Karpas-422 (cell line): ENCODE data around the gene TNFRSF1A. TPM values are rescaled to one million over a fixed set of nuclear protein-coding genes. Genes with fewer than 3 reads are reported as not detected.

Experiments
- DNase-seq: peaks from one replicate; pipeline ENCODE4 v3.0.0-alpha.2; 2015
- H2AFZ ChIP-seq: fragments of 200-600 bp; sonication (generic); 2 replicates; pipeline ENCODE4 v1.6.1; 2014; ENCODE audit warnings: antibody characterized with exemption, low read length, mixed read lengths
- H3K27ac ChIP-seq: fragments of 200-600 bp; sonication (generic); 2 replicates; pipeline ENCODE4 v1.5.1; 2014; ENCODE audit warnings: mild to moderate bottlenecking, low read length, moderate library complexity
- H3K27me3 ChIP-seq: fragments of 200-600 bp; sonication (generic); 2 replicates; pipeline ENCODE4 v1.6.1; 2014; ENCODE audit warnings: low read length, mixed read lengths
- H3K36me3 ChIP-seq: fragments of 200-600 bp; sonication (generic); 2 replicates; pipeline ENCODE4 v1.6.1; 2014; ENCODE audit warnings: low read length, mixed read lengths; ENCODE audit not compliant: insufficient read depth
- H3K4me1 ChIP-seq: fragments of 200-600 bp; sonication (generic); 2 replicates; pipeline ENCODE4 v1.6.1; 2014; ENCODE audit warnings: mild to moderate bottlenecking, low read length, mixed read lengths
- H3K4me2 ChIP-seq: fragments of 200-600 bp; sonication (generic); 2 replicates; pipeline ENCODE4 v1.6.1; 2014; ENCODE audit warnings: low read length, low read depth, mild to moderate bottlenecking; ENCODE audit not compliant: poor library complexity, severe bottlenecking
- H3K4me3 ChIP-seq: fragments of 200-600 bp; sonication (generic); 2 replicates; pipeline ENCODE4 v1.5.1; 2014; ENCODE audit warnings: mild to moderate bottlenecking, antibody characterized with exemption, low read length, mixed read lengths
- H3K79me2 ChIP-seq: fragments of 200-600 bp; sonication (generic); 2 replicates; pipeline ENCODE4 v1.6.1; 2014; ENCODE audit warnings: mild to moderate bottlenecking, low read length, mixed read lengths
- H3K9ac ChIP-seq: fragments of 200-600 bp; sonication (generic); 2 replicates; pipeline ENCODE4 v1.6.0; 2014; ENCODE audit warnings: low read length
- H3K9me2 ChIP-seq: fragments of 200-600 bp; sonication (generic), shearing (Covaris generic); replicated peaks from 2 replicates; pipeline ENCODE4 v1.6.0; 2014; ENCODE audit warnings: mild to moderate bottlenecking, low read length, moderate library complexity; ENCODE audit not compliant: insufficient read depth
- H3K9me3 ChIP-seq: fragments of 300-700, 200-600 bp; sonication (generic); 2 replicates; pipeline ENCODE4 v1.6.1; 2014; ENCODE audit warnings: low read length, mixed read lengths
- H4K20me1 ChIP-seq: fragments of 200-600 bp; sonication (generic); 2 replicates; pipeline ENCODE4 v1.6.1; 2014; ENCODE audit warnings: mild to moderate bottlenecking, antibody characterized with exemption, low read length, low read depth; ENCODE audit not compliant: insufficient read depth
- total RNA-seq: library from RNA; depleted of rRNA; stranded (reverse); fragments of >200 nt; shearing (Covaris generic); gene quantifications from 2 replicates; pipeline ENCODE4 v1.2.3, GENCODE V29; 2014; ENCODE audit warnings: low replicate concordance

The TNFRSF1A gene
- total RNA-seq, 1 experiment from 2014 or later, result not detected

DNA sequence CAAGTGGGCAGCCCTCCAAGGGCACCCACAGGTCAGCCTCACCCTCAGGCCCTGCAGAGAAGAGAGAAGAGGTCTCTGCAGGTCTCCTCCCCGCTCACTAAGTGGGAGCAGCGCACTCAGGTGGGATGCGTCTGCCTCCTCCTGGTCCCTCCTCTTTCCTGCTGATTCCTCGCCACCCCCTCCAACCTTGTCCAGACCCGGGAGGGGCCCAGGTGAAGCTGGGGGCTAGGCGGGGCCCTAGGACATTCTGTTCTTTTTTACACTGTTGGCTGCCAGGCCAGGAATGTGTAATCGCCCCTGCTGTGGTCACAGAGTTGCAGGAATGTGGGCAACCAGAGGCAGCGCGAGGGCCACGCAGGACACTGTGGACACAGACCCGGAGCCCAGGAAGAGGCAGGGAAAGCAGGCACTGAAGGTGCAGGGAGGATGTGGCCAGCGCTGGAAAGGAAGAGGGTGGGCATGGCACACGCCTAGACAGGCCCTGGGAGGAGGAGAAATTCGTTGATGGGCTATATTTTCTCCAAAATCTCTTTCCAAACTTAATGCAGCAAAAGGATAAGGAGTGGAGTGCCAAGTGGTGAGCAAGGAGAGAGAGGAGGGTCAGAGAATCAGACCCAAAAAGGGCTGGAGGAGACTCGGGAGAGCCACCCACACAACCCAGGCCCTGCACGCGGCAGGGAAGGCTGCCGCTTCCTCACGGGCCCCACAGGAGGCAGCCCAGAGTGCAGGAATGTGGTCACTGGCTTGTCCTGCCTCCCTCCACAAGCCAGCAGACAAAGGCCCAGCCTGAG lies 34.4 kb upstream of the TNFRSF1A start:
- Histone ChIP-seq H3K4me2 (no peak overlapping the region), H3K9me2 (no peaks in the 10 kb centered on the region), H3K79me2 (no peaks in the 10 kb centered on the region), H2AFZ (no peak overlapping the region), H3K9me3 (no peaks in the 10 kb centered on the region), H3K36me3 (no peaks in the 10 kb centered on the region), H3K27me3 (no peaks in the 10 kb centered on the region), H3K27ac (no peak overlapping the region), H3K4me3 (no peak overlapping the region), H4K20me1 (no peaks in the 10 kb centered on the region), H3K4me1 (no peaks in the 10 kb centered on the region), H3K9ac (no peak overlapping the region)
- DNase-seq, result no peak

DNA sequence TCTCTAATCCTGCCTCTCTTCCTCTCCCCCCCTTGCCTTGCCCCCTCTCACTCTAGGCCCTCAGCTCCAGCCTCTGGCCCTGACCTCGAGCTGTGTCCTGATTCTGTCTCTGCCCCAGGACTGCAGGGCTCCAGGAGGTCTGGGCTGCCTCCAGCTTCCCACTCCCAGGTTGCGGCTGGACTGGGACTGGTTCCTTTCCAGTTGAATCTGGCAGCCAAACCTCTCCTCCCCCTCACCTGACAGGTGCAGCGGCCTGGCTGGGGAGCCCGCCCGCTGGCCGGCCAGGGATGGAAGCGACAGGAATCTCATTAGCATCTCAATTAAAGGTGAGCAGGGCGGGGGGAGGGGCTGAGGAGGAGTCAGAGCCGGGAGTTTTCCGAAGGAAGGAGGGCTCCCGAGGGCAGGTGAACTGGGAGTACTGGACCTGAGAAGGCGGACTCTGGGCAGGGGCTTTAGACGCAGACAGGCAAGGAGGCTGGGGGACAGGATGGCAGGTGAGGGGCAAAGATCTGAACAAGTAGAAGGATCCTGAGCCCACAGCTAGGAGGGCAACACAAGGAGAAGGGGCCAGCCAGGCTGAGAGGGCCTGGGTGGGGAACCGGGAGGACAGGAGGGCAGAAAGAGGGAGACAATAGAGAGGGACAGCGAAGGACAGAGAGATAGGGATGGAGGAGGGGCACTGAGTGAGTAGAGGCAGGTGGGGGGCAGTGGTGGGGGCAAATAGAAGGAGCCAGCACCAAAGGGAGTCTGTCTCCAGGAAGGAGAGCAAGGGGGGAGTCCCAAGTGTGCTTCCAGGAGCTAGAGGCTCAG lies 33.6 kb upstream of the TNFRSF1A start, which contains the start of gene SCNN1A:
Gene SCNN1A (minus strand): TSS at position 295 of the 810 bp plus-strand sequence. CDS start 780 bp downstream, outside the sequence.
- Histone ChIP-seq H2AFZ (no peak within 1 kb of the TSS), H3K27ac (no peak within 1 kb of the TSS), H3K9ac (no peak within 1 kb of the TSS), H3K9me3 (no peaks in the 10 kb centered on the region), H3K4me3 (no peak within 1 kb of the TSS), H3K79me2 (no peaks in the 10 kb centered on the region), H4K20me1 (no peaks in the 10 kb centered on the region), H3K4me2 (no peak within 1 kb of the TSS), H3K9me2 (no peaks in the 10 kb centered on the region), H3K36me3 (no peaks in the 10 kb centered on the region), H3K27me3 (no peaks in the 10 kb centered on the region), H3K4me1 (no peaks in the 10 kb centered on the region)
- DNase-seq, result no peak

DNA sequence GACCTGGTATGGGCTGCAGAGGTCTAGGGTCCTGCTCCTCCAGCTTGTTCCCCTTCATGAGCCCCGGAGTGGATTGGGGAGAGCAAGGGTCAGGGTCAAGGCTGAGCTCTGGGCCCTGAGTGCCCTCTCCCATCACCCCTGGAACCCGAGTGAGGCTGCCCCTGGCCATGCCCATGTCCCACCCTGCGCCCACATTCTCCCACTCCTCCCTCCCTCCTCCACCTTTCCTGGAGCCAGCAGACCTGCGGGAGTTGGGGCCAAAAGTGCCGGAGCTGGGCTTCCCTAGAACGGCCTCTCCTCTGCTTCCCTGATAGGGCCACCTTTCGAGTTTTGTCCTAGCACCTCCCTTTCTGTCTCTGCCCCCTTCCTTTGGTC lies 32.9 kb upstream of the TNFRSF1A start:
- Histone ChIP-seq H3K9me2 (no peaks in the 10 kb centered on the region), H3K27me3 (no peaks in the 10 kb centered on the region), H3K4me1 (no peaks in the 10 kb centered on the region), H3K9ac (no peak overlapping the region), H4K20me1 (no peaks in the 10 kb centered on the region), H3K9me3 (no peaks in the 10 kb centered on the region), H3K79me2 (no peaks in the 10 kb centered on the region), H2AFZ (no peak overlapping the region), H3K4me3 (no peak overlapping the region), H3K4me2 (no peak overlapping the region), H3K36me3 (no peaks in the 10 kb centered on the region), H3K27ac (no peak overlapping the region)
- no peak for DNase-seq

DNA sequence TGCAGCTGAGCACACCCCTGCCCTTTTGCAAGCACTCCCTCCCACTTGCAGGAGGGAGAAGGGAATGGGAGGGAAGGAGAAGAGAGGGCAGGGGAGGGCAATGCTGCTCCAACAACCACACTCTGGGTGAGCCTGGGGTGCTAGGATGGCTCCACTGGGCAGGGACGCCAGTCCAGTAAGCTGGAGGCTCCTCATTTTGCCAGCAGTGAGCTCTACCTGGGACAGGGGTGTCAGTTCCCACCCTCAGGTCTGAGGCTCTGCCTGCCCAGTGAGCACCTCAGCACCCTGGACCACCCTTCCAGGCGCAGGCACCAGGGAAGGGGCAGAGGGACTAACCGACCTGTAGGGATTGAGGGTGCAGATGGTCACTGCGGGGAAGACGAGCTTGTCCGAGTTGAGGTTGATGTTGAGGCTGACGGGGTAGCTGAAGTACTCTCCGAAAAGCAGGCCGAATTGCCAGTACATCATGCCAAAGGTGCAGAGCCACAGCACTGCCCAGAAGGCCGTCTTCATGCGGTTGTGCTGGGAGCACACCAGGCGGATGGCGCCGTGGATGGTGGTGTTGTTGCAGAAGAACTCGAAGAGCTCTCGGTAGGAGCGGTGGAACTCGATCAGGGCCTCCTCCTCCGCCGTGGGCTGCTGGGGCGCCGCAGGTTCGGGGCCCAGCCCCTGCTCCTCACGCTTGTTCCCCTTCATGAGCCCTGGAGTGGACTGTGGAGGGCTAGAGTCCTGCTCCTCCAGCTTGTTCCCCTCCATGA lies 32.3 kb upstream of the TNFRSF1A start:
- no peaks in the 10 kb centered on the region for H3K36me3 ChIP-seq
- no peak overlapping the region for H3K4me2 ChIP-seq
- H3K79me2 ChIP-seq, result no peaks in the 10 kb centered on the region
- no peaks in the 10 kb centered on the region for H3K4me1 ChIP-seq
- no peak for DNase-seq
- H4K20me1 ChIP-seq, result no peaks in the 10 kb centered on the region
- no peaks in the 10 kb centered on the region for H3K9me2 ChIP-seq
- H2AFZ ChIP-seq, result no peak overlapping the region
- no peak overlapping the region for H3K4me3 ChIP-seq
- no peak overlapping the region for H3K27ac ChIP-seq
- H3K27me3 ChIP-seq, result no peaks in the 10 kb centered on the region
- H3K9me3 ChIP-seq, result no peaks in the 10 kb centered on the region
- no peak overlapping the region for H3K9ac ChIP-seq

DNA sequence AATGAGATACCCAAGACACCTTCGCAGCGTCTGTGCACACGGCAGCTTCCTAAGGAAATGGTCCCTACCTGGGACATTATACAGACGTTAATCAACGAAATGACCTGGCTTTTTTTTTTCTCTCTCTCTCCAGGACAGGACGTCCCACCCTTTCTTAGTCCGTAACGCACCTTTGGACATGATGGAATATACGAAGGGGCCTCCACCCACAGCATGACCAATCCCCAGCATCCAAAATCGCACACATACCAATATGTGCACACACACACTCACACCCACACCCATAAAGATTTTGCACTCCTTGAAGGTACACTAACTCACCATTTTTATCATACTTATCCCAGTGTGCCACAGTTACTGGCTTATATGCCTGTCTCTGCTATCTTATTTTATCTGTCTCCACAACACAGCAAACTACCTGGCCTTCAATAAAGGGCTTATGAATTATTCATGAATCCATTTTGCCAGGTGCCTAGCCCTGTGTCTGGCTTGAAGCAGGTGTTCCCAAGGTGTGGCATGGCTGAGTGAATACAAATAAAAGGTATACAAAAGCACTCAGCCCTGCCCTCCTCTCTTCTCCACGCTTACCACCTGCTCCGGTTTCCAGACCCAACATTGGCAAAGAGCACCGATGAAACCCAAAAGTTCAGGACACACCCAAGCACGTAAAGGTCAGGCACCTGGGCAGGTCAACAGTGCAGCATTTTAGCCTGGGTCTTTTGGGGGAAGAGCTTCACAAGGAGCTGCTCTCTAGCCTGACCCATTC lies 31.3 kb upstream of the TNFRSF1A start:
- Histone ChIP-seq H4K20me1 (no peaks in the 10 kb centered on the region), H3K79me2 (no peaks in the 10 kb centered on the region), H3K4me1 (no peaks in the 10 kb centered on the region), H3K4me3 (no peak overlapping the region), H3K4me2 (no peak overlapping the region), H3K27me3 (no peaks in the 10 kb centered on the region), H3K36me3 (no peaks in the 10 kb centered on the region), H2AFZ (no peak overlapping the region), H3K9ac (no peak overlapping the region), H3K9me2 (no peaks in the 10 kb centered on the region), H3K27ac (no peak overlapping the region), H3K9me3 (no peaks in the 10 kb centered on the region)
- DNase-seq, result no peak

DNA sequence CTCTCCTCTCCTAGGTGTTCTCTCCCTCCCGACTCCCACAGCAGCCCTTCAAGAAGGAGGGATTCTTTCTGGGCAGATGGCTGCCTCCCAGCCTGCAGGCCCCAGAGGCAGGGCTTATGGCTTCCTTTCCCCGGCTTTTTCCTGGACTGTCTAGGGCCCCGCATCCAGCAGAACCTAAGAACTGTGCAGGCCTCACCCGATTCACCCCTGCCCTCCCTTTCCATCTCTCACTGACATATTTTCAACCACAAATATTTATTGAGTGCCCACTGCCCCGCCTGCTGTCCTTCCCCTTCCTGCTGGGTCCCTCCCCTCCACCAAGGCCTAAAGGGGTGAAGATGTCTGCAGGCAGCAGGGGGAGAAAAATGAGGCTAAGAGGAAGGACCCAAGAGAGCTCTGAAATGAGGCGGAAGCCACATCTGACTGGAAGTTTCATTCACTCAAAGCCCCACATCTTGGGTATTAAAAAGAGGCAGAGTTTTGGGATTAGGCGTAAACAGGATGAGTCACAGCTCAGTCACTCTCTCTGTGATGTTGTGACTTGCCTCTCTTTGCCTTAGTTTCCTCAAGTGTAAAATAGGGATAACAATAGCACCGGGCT lies 30.6 kb upstream of the TNFRSF1A start:
- no peak overlapping the region for H3K9ac ChIP-seq
- no peak overlapping the region for H2AFZ ChIP-seq
- no peak overlapping the region for H3K27ac ChIP-seq
- H3K79me2 ChIP-seq, result no peaks in the 10 kb centered on the region
- peaks cover 2% of the 10 kb centered on the region; the same call in 1 of the 2 replicates for H3K4me1 ChIP-seq
- H3K27me3 ChIP-seq, result no peaks in the 10 kb centered on the region
- H3K9me3 ChIP-seq, result no peaks in the 10 kb centered on the region
- no peaks in the 10 kb centered on the region for H3K9me2 ChIP-seq
- H3K36me3 ChIP-seq, result no peaks in the 10 kb centered on the region
- DNase-seq, result no peak
- no peak overlapping the region for H3K4me3 ChIP-seq
- H3K4me2 ChIP-seq, result no peak overlapping the region
- no peaks in the 10 kb centered on the region for H4K20me1 ChIP-seq

DNA sequence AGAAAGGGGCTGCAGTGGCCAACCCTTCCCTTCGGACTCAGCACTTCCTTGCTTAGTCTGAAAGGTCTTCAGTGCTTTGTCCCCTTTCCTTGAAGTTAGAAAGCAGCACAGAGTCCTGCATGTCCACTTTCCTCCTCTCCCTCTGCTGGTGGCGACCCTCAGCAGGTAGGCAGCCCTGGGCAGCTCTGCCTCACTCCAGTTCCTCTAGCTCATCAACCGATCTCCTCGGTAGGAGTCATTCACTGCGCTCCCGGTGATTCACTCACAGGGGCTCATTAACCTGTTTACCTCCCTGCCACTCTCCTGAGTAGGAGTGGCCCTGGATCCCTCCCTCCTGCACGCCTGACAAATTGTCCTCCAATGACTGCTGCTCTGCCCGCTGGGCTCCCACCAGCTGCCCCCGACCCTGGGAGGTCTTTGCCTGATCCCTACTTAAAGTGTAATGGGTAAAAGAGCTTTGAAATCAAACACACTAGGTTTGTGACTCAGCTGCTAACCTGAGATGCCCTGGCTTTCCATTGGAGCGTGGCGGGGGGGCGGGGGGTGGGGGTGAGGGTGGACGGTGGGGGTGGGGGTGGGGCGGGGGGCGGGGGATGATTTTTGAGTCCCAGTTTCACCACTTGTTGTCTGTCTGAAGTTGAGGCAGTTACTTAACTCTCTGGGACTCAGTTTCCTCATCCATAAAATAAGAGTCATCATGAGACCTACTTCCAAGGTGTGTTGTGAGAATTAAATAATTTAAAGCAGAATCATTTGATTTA lies 29.3 kb upstream of the TNFRSF1A start:
- H3K9me3 ChIP-seq, result no peaks in the 10 kb centered on the region
- no peaks in the 10 kb centered on the region for H3K36me3 ChIP-seq
- no peak overlapping the region for H3K27ac ChIP-seq
- H4K20me1 ChIP-seq, result no peaks in the 10 kb centered on the region
- H3K27me3 ChIP-seq, result no peaks in the 10 kb centered on the region
- H3K79me2 ChIP-seq, result no peaks in the 10 kb centered on the region
- H3K4me1 ChIP-seq, result peaks cover 2% of the 10 kb centered on the region; the same call in 1 of the 2 replicates
- no peak overlapping the region for H2AFZ ChIP-seq
- no peak overlapping the region for H3K4me2 ChIP-seq
- no peaks in the 10 kb centered on the region for H3K9me2 ChIP-seq
- no peak overlapping the region for H3K9ac ChIP-seq
- H3K4me3 ChIP-seq, result no peak overlapping the region
- no peak for DNase-seq
